Fibroblast of skin of scalp (primary cell): ENCODE measurements around the gene DLG2.
"Not testable (repeated sequence)": the region's sequence is repeated elsewhere in the genome, so short reads cannot be mapped to it uniquely, and the experiment has no call there.

Experiments used
- DNase-seq: peaks from one replicate; pipeline ENCODE4 v3.0.0-alpha.2; 2013

DLG2 gene

GRCh38 chr11:83427501-83427900 is 2199.6 kb downstream of the DLG2 start:
- DNase-seq: no peak

GRCh38 chr11:83425137-83425466 is 2202.0 kb downstream of the DLG2 start:
- no peak for DNase-seq

- DNase-seq: no peak
These were observed 2202.6 kb downstream of the DLG2 start for GRCh38 chr11:83424376-83425136.

- not testable (repeated sequence) for DNase-seq
These were observed 2204.5 kb downstream of the DLG2 start for GRCh38 chr11:83422641-83423040.

GRCh38 chr11:83410605-83411565 is 2216.3 kb downstream of the DLG2 start:
- DNase-seq: no peak

- no peak for DNase-seq
These were observed 2217.3 kb downstream of the DLG2 start for GRCh38 chr11:83409891-83410290.

- no peak for DNase-seq
These were observed 2217.7 kb downstream of the DLG2 start for GRCh38 chr11:83409476-83409875.

GRCh38 chr11:83408946-83409345 is 2218.2 kb downstream of the DLG2 start:
- no peak for DNase-seq
